B cell (primary cell): ENCODE results near the gene TLE6.
"Not testable (repeated sequence)": the region's sequence is repeated elsewhere in the genome, so short reads cannot be mapped to it uniquely, and the experiment has no call there.

ENCODE experiments used
- EZH2 ChIP-seq: IDR thresholded peaks from 2 replicates; pipeline ENCODE4 v1.6.1; 2012; ENCODE audit warnings: borderline replicate concordance, low read depth, mild to moderate bottlenecking, moderate library complexity, low read length; ENCODE audit not compliant: insufficient read depth, poor library complexity, severe bottlenecking
- TF ChIP-seq, protein P1 (sequence below): fragments of 200-600 bp; IDR thresholded peaks from one replicate; pipeline ENCODE4 v1.8.0; 2022; ENCODE audit warnings: antibody characterized with exemption, mild to moderate bottlenecking

DNA sequence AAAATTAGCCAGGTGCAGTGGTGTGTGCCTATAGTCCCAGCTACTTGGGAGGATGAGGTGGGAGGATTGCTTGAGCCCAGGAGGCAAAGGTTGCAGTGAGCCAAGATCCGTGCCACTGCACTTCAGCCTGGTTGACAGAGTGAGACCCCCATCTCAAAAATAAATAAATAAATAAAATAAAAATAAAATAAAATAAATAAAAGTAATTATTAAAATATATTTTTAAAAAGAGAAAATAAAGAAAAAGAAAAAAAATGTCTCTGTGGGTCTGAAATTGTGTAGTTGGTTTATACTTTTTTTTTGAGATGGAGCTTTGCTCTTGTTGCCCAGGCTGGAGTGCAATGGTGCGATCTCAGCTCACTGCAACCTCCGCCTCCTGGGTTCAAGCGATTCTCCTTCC lies 41.5 kb upstream of the TLE6 start:
- TF ChIP-seq, protein P1, sequence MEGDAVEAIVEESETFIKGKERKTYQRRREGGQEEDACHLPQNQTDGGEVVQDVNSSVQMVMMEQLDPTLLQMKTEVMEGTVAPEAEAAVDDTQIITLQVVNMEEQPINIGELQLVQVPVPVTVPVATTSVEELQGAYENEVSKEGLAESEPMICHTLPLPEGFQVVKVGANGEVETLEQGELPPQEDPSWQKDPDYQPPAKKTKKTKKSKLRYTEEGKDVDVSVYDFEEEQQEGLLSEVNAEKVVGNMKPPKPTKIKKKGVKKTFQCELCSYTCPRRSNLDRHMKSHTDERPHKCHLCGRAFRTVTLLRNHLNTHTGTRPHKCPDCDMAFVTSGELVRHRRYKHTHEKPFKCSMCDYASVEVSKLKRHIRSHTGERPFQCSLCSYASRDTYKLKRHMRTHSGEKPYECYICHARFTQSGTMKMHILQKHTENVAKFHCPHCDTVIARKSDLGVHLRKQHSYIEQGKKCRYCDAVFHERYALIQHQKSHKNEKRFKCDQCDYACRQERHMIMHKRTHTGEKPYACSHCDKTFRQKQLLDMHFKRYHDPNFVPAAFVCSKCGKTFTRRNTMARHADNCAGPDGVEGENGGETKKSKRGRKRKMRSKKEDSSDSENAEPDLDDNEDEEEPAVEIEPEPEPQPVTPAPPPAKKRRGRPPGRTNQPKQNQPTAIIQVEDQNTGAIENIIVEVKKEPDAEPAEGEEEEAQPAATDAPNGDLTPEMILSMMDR, result not testable (repeated sequence)
- TF ChIP-seq EZH2, result not testable (repeated sequence)
